ENCODE measurements around the gene ABCD4.

ABCD4 gene

GRCh38 chr14:74302152-74302628 is 544 bp downstream of the ABCD4 start:
- DNase-seq = peak in 5 of 56 donors; percentile 13 to 52 (median 47)

- DNase-seq = peak in 12 of 56 donors; percentile 7 to 52 (median 14)
These were observed 1.1 kb downstream of the ABCD4 start for GRCh38 chr14:74301594-74302151.

- DNase-seq = peak in 19 of 56 donors; percentile 4 to 68 (median 23)
These were observed 3.6 kb downstream of the ABCD4 start for GRCh38 chr14:74299061-74299545.

GRCh38 chr14:74297986-74298385 is 4.7 kb downstream of the ABCD4 start:
- DNase-seq = no peak

GRCh38 chr14:74296037-74296467 is 6.7 kb downstream of the ABCD4 start:
- DNase-seq = no peak

- no peak for DNase-seq
These were observed 9.1 kb downstream of the ABCD4 start for GRCh38 chr14:74293606-74294005.

GRCh38 chr14:74292061-74292460 is 10.7 kb downstream of the ABCD4 start:
- DNase-seq = no peak

- DNase-seq = peak in 1 of 56 donors; percentile 5
These were observed 12.3 kb downstream of the ABCD4 start for GRCh38 chr14:74290415-74290814.

GRCh38 chr14:74289801-74290200 is 12.9 kb downstream of the ABCD4 start:
- DNase-seq = no peak

- no peak for DNase-seq
These were observed 16.0 kb downstream of the ABCD4 start for GRCh38 chr14:74286736-74287135.

GRCh38 chr14:74281069-74281468 is 21.7 kb downstream of the ABCD4 start:
- DNase-seq = peak in 17 of 56 donors; percentile 6 to 53 (median 23)

GRCh38 chr14:74278080-74278479 is 24.7 kb downstream of the ABCD4 start:
- no peak for DNase-seq

- DNase-seq = peak in 1 of 56 donors; percentile 1
These were observed 27.4 kb downstream of the ABCD4 start for GRCh38 chr14:74275241-74275841.

- DNase-seq = no peak
These were observed 31.4 kb downstream of the ABCD4 start for GRCh38 chr14:74271365-74271764.

GRCh38 chr14:74270382-74271177 is 32.2 kb downstream of the ABCD4 start:
- DNase-seq = peak in 35 of 56 donors; percentile 5 to 66 (median 30)

GRCh38 chr14:74267588-74267987 is 35.1 kb downstream of the ABCD4 start:
- DNase-seq = no peak

- DNase-seq = no peak
These were observed 37.3 kb downstream of the ABCD4 start for GRCh38 chr14:74265301-74265965.

GRCh38 chr14:74263921-74264320 is 38.8 kb downstream of the ABCD4 start:
- no peak for DNase-seq

GRCh38 chr14:74263181-74263580 is 39.6 kb downstream of the ABCD4 start:
- DNase-seq = no peak

GRCh38 chr14:74262076-74262475 is 40.7 kb downstream of the ABCD4 start:
- no peak for DNase-seq

GRCh38 chr14:74261288-74261687 is 41.4 kb downstream of the ABCD4 start:
- DNase-seq = no peak

Measured in nucleus accumbens (tissue), 56 donors.